A549 (cell line): ENCODE data around the gene UTS2B. TPM values are rescaled to one million over a fixed set of nuclear protein-coding genes. Genes with fewer than 3 reads are reported as not detected.

Experiments used
- ATAC-seq, 2 experiments: fragments of 200-7000 bp in 1 of 2; fragments of >200 bp in 1 of 2; cut with Nextera tagmentation in 1 of 2; cut with Tn5 transposase in 1 of 2; 3 replicates each; pipeline versions ENCODE4 v1.8.0 to v1.9.1; 2018 to 2020; ENCODE audit warnings: mild to moderate bottlenecking in 1 of 2, moderate library complexity in 1 of 2
- CTCF ChIA-PET: fragments of 300-600 bp; sonication (Branson Sonifier 250); formaldehyde crosslinking; extraction: SDS; loops from one replicate; lab custom pipeline; 2021; ENCODE audit warnings: antibody characterized with exemption, inconsistent platforms; lab: Yijun Ruan, JAX
- POLR2A ChIA-PET: fragments of 350-600 bp; formaldehyde crosslinking; extraction: SDS; loops from one replicate; lab custom pipeline; 2021; ENCODE audit warnings: antibody characterized with exemption, inconsistent platforms; lab: Yijun Ruan, JAX
- DNase-seq, 2 experiments: peaks; one replicate each; pipeline versions ENCODE4 v3.0.0 to v3.0.0-alpha.2; 2011 to 2016; ENCODE audit warnings: low read depth in 1 of 2, low spot score in 1 of 2
- FAIRE-seq: peaks from 2 replicates; lab custom pipeline; 2011; peaks lifted over from hg19 to GRCh38; lab: Jason Lieb, UNC
- H3K27ac ChIP-seq, 2 experiments: fragments of >200 bp; sonication (Bioruptor Twin); formaldehyde crosslinking; 3 replicates each; pipeline ENCODE4 v1.5.1; 2016 to 2017
- H3K4me1 ChIP-seq: fragments of >200 bp; sonication (Bioruptor Twin); formaldehyde crosslinking; 3 replicates; pipeline ENCODE4 v1.6.1; 2016
- H3K4me2 ChIP-seq: fragments of >200 bp; sonication (Bioruptor Twin); formaldehyde crosslinking; 3 replicates; pipeline ENCODE4 v1.6.1; 2016
- H3K4me3 ChIP-seq: fragments of >200 bp; sonication (Bioruptor Twin); formaldehyde crosslinking; 3 replicates; pipeline ENCODE4 v1.5.1; 2016
- H3K9me3 ChIP-seq: fragments of >200 bp; sonication (Bioruptor Twin); formaldehyde crosslinking; 3 replicates; pipeline ENCODE4 v1.6.1; 2016
- CBX2 ChIP-seq: fragments of 200-600 bp; sonication (generic); IDR thresholded peaks from 2 replicates; pipeline ENCODE4 v1.6.1; 2016; ENCODE audit warnings: low read depth, mild to moderate bottlenecking, borderline replicate concordance
- CEBPB ChIP-seq, 2 experiments: fragments of >200 bp in 1 of 2; sonication (Bioruptor Twin) in 1 of 2; formaldehyde crosslinking in 1 of 2; IDR thresholded peaks; 2 replicates each; pipeline ENCODE4 v1.6.1; 2012 to 2016
- E2F6 ChIP-seq: IDR thresholded peaks from 2 replicates; pipeline ENCODE4 v1.6.1; 2012; ENCODE audit warnings: low read depth, borderline replicate concordance
- EHMT2 ChIP-seq: fragments of 200-600 bp; sonication (generic); IDR thresholded peaks from 2 replicates; pipeline ENCODE4 v1.6.1; 2016; ENCODE audit warnings: antibody characterized with exemption, low read depth, mild to moderate bottlenecking, moderate library complexity
- ELK1 ChIP-seq: fragments of 150-350 bp; IDR thresholded peaks from 2 replicates; pipeline ENCODE4 v1.6.1; 2014; ENCODE audit warnings: low read depth, mild to moderate bottlenecking, low read length
- ESRRA ChIP-seq: fragments of 150-350 bp; IDR thresholded peaks from 2 replicates; pipeline ENCODE4 v1.6.1; 2014; ENCODE audit warnings: mild to moderate bottlenecking, low read length, borderline replicate concordance
- GATA3 ChIP-seq: IDR thresholded peaks from 2 replicates; pipeline ENCODE4 v1.6.1; 2012; ENCODE audit warnings: borderline replicate concordance
- HES2 ChIP-seq: fragments of >200 bp; sonication (Bioruptor Twin); formaldehyde crosslinking; IDR thresholded peaks from 2 replicates; pipeline ENCODE4 v1.6.1; 2016
- HEYL ChIP-seq: fragments of 250-450 bp; sonication (Bioruptor Pico); IDR thresholded peaks from 2 replicates; pipeline ENCODE4 v1.8.0; 2021; ENCODE audit warnings: mild to moderate bottlenecking, moderate library complexity
- HMGXB4 ChIP-seq: fragments of 250-450 bp; sonication (Bioruptor Pico); IDR thresholded peaks from 2 replicates; pipeline ENCODE4 v1.5.0; 2021; ENCODE audit warnings: mild to moderate bottlenecking, moderate library complexity, borderline replicate concordance
- HOXB5 ChIP-seq: fragments of 250-450 bp; sonication (Bioruptor Pico); IDR thresholded peaks from 2 replicates; pipeline ENCODE4 v1.5.0; 2020; ENCODE audit warnings: mild to moderate bottlenecking, moderate library complexity
- KDM5A ChIP-seq: fragments of 200-600 bp; sonication (generic); IDR thresholded peaks from 2 replicates; pipeline ENCODE4 v1.6.1; 2016; ENCODE audit warnings: antibody characterized with exemption, mild to moderate bottlenecking
- MAX ChIP-seq: IDR thresholded peaks from 2 replicates; pipeline ENCODE4 v1.6.1; 2012
- MAZ ChIP-seq: fragments of 150-350 bp; IDR thresholded peaks from 2 replicates; pipeline ENCODE4 v1.6.1; 2014; ENCODE audit warnings: antibody characterized with exemption, low read depth, low read length, borderline replicate concordance
- MYC ChIP-seq: IDR thresholded peaks from 2 replicates; pipeline ENCODE4 v1.6.1; 2012; ENCODE audit warnings: mild to moderate bottlenecking, inconsistent platforms, low read length, improper control_type of control experiment, borderline replicate concordance
- NR3C1 ChIP-seq: fragments of >200 bp; sonication (Bioruptor Twin); formaldehyde crosslinking; IDR thresholded peaks from 3 replicates; pipeline ENCODE4 v1.6.1; 2017
- PHF8 ChIP-seq: fragments of 200-600 bp; sonication (generic); IDR thresholded peaks from 2 replicates; pipeline ENCODE4 v1.6.1; 2016; ENCODE audit warnings: low read depth, mild to moderate bottlenecking, antibody characterized with exemption, moderate library complexity, borderline replicate concordance
- RAD21 ChIP-seq, 2 experiments: fragments of >200 bp in 1 of 2; sonication (Bioruptor Twin) in 1 of 2; formaldehyde crosslinking in 1 of 2; IDR thresholded peaks in 1 of 2; conservative IDR thresholded peaks in 1 of 2; 2 replicates in 1 of 2; 3 replicates in 1 of 2; pipeline ENCODE4 v1.6.1; 2012 to 2018; ENCODE audit warnings: inconsistent platforms in 1 of 2
- RARB ChIP-seq: fragments of 250-450 bp; sonication (Bioruptor Pico); IDR thresholded peaks from 2 replicates; pipeline ENCODE4 v1.8.0; 2021; ENCODE audit warnings: mild to moderate bottlenecking, moderate library complexity
- REST ChIP-seq: fragments of 200-600 bp; sonication (generic); IDR thresholded peaks from 2 replicates; pipeline ENCODE4 v1.6.1; 2016; ENCODE audit warnings: antibody characterized with exemption, mild to moderate bottlenecking, moderate library complexity
- RFX5 ChIP-seq: fragments of 450-650 bp; IDR thresholded peaks from 2 replicates; pipeline ENCODE4 v1.7.1; 2014; ENCODE audit warnings: antibody characterized with exemption, mild to moderate bottlenecking, moderate library complexity
- RNF2 ChIP-seq: fragments of 200-600 bp; sonication (generic); IDR thresholded peaks from 2 replicates; pipeline ENCODE4 v1.6.1; 2016; ENCODE audit warnings: low read depth, mild to moderate bottlenecking, antibody characterized with exemption, moderate library complexity, borderline replicate concordance
- SMC3 ChIP-seq: fragments of >200 bp; sonication (Bioruptor Twin); formaldehyde crosslinking; IDR thresholded peaks from 3 replicates; pipeline ENCODE4 v1.6.1; 2018; ENCODE audit warnings: inconsistent platforms
- SREBF2 ChIP-seq: fragments of 450-650 bp; IDR thresholded peaks from 2 replicates; pipeline ENCODE4 v1.6.1; 2014; ENCODE audit warnings: mild to moderate bottlenecking, moderate library complexity
- TP53 ChIP-seq: fragments of 250-450 bp; sonication (Bioruptor Pico); IDR thresholded peaks from 2 replicates; pipeline ENCODE4 v1.5.0; 2021; ENCODE audit warnings: mild to moderate bottlenecking, moderate library complexity
- USF2 ChIP-seq: fragments of 450-650 bp; IDR thresholded peaks from 2 replicates; pipeline ENCODE4 v1.6.1; 2014; ENCODE audit warnings: antibody characterized with exemption
- ZC3H11A ChIP-seq: fragments of 450-650 bp; IDR thresholded peaks from 2 replicates; pipeline ENCODE4 v1.6.1; 2014; ENCODE audit warnings: antibody characterized with exemption, mild to moderate bottlenecking
- ZFP36 ChIP-seq: fragments of 450-650 bp; IDR thresholded peaks from 2 replicates; pipeline ENCODE4 v1.6.1; 2014; ENCODE audit warnings: borderline replicate concordance; ENCODE audit not compliant: partially characterized antibody
- WGBS: methylation state at CpG from one replicate; pipeline ENCODE4 v1.1.6; 2017; ENCODE audit errors: missing lambda C conversion rate; 5-methylcytosine and 5-hydroxymethylcytosine counted together
- polyA plus RNA-seq, 4 experiments: library from polyadenylated mRNA; depleted of rRNA in 3 of 4; stranded (reverse); fragments of >200 nt; fragmentation: RNase III in 1 of 4; extraction: RNeasy Plus Mini Kit Qiagen cat#74134 plus additional on column Dnase treatment in 1 of 4; gene quantifications; 2 replicates in 3 of 4; 3 replicates in 1 of 4; pipeline ENCODE4 v1.2.3, GENCODE V29; 2011 to 2017

Gene UTS2B
- polyA plus RNA-seq, 2 of the 4 experiments (the other 2 are of a cell fraction) = 0.16 TPM; not detected in 1

GRCh38 chr3:191379446-191379845 lies 49.1 kb upstream of the UTS2B start:
- FAIRE-seq (no peak), ATAC-seq (no peak), DNase-seq (no peak)
- Histone ChIP-seq H3K4me1 (peaks cover 10% of the 10 kb centered on the region), H3K4me2 (no peak overlapping the region), H3K9me3 (no peaks in the 10 kb centered on the region), H3K4me3 (no peak overlapping the region), H3K27ac (no peak overlapping the region)
- ChIA-PET POLR2A (interaction anchor here (0.7 kb wide), 1 partner anchor 1044 kb away, joined by 4 read pairs; no protein-coding TSS in a partner anchor), CTCF (no interaction called here)
- WGBS = 97% methylated on average over 2 of the region's 2 CpGs
- TF ChIP-seq CEBPB (IDR thresholded peaks at IDR 0.05) (no peak), HEYL (CRISPR knock-in tag) (no peak), ESRRA (no peak), GATA3 (no peak), SMC3 (no peak), MYC (no peak), RFX5 (no peak), ELK1 (no peak), MAX (no peak), SREBF2 (no peak), TP53 (CRISPR knock-in tag) (no peak), USF2 (no peak), KDM5A (no peak), E2F6 (no peak)

GRCh38 chr3:191378142-191378812 lies 48.0 kb upstream of the UTS2B start:
- no peaks in the 10 kb centered on the region for H3K9me3 ChIP-seq
- no peak overlapping the region for H3K4me3 ChIP-seq
- TF ChIP-seq CBX2 = no peak
- no peak for TF ChIP-seq HOXB5 (CRISPR knock-in tag)
- TF ChIP-seq NR3C1 = no peak
- TF ChIP-seq MAZ = no peak
- no peak for TF ChIP-seq PHF8
- TF ChIP-seq ZC3H11A = no peak
- TF ChIP-seq ZFP36 = no peak
- TF ChIP-seq EHMT2 = no peak
- TF ChIP-seq HEYL (CRISPR knock-in tag) = no peak
- no peak for TF ChIP-seq RAD21 (conservative IDR thresholded peaks at IDR 0.05 in 1 of 2, IDR thresholded peaks at IDR 0.05 in 1 of 2)
- TF ChIP-seq RFX5 = no peak
- TF ChIP-seq RNF2 = no peak
- no peak for TF ChIP-seq CEBPB (IDR thresholded peaks at IDR 0.05)
- TF ChIP-seq RARB (CRISPR knock-in tag) = no peak
- no peak for TF ChIP-seq TP53 (CRISPR knock-in tag)
- TF ChIP-seq HMGXB4 = no peak
- no peak for TF ChIP-seq REST
- no peak for TF ChIP-seq HES2
- TF ChIP-seq, all 56 proteins: peak for 0
- ChIA-PET CTCF (no interaction called here), POLR2A (no interaction called here)
- no peak overlapping the region for H3K27ac ChIP-seq
- no peak overlapping the region for H3K4me2 ChIP-seq
- no peak for DNase-seq
- FAIRE-seq = no peak
- ATAC-seq = no peak
- H3K4me1 ChIP-seq = peaks cover 10% of the 10 kb centered on the region
